Mesothelial cell of epicardium (in vitro differentiated cells): Measurements from ENCODE around the gene NSG1. TPM values are rescaled to one million over a fixed set of nuclear protein-coding genes. Genes with fewer than 3 reads are reported as not detected.

ENCODE experiments used
- DNase-seq, 2 experiments: peaks; one replicate each; pipeline ENCODE4 v3.0.0; 2021; ENCODE audit warnings: low spot score in 2 of 2; ENCODE audit not compliant: unreplicated experiment in 2 of 2
- H3K27ac Mint-ChIP-seq: 2 replicates; pipeline ENCODE4 v1.8.0; 2021; ENCODE audit warnings: mixed read lengths
- H3K27me3 Mint-ChIP-seq: 2 replicates; pipeline ENCODE4 v1.8.0; 2021; ENCODE audit warnings: low read depth, mixed read lengths
- H3K36me3 Mint-ChIP-seq: 2 replicates; pipeline ENCODE4 v1.8.0; 2021; ENCODE audit warnings: mixed read lengths
- H3K4me1 Mint-ChIP-seq: 2 replicates; pipeline ENCODE4 v1.8.0; 2021; ENCODE audit warnings: mixed read lengths
- H3K4me3 Mint-ChIP-seq: 2 replicates; pipeline ENCODE4 v1.8.0; 2021; ENCODE audit warnings: mild to moderate bottlenecking, moderate library complexity, mixed read lengths
- H3K9me3 Mint-ChIP-seq: 2 replicates; pipeline ENCODE4 v1.8.0; 2021; ENCODE audit warnings: mixed read lengths
- total RNA-seq: library from RNA; stranded (reverse); gene quantifications from 3 replicates; pipeline ENCODE4 v1.2.1, GENCODE V29; 2021
- TF ChIP-seq, protein P1 (sequence below): fragments of 200-600 bp; sonication (generic); IDR thresholded peaks from one replicate; pipeline ENCODE4 v1.5.0; 2021; ENCODE audit warnings: antibody characterized with exemption; ENCODE audit not compliant: unreplicated experiment

Gene NSG1
- total RNA-seq, 1 donor from 2014 or later = 45.8 TPM

DNA sequence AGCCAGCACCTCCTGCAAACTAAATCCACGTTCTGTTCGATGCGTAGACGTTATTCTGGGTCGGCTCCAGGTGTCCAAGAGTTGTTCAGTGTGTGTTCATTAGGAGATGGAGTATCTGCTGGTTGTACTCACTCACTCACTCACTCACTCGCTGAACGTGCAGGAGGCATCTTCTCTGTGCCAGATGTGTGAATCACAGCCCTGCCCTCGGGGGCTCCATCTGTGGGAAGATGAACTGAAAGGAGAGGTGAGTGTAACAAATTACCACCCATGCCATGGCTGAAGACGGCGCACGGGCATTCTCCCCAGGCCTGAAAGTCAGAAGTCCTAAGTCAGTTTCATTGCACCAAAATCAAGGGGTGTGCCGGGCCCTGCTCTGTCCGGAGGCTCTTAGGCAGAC is 16.1 kb downstream of the NSG1 start:
- TF ChIP-seq, protein P1, sequence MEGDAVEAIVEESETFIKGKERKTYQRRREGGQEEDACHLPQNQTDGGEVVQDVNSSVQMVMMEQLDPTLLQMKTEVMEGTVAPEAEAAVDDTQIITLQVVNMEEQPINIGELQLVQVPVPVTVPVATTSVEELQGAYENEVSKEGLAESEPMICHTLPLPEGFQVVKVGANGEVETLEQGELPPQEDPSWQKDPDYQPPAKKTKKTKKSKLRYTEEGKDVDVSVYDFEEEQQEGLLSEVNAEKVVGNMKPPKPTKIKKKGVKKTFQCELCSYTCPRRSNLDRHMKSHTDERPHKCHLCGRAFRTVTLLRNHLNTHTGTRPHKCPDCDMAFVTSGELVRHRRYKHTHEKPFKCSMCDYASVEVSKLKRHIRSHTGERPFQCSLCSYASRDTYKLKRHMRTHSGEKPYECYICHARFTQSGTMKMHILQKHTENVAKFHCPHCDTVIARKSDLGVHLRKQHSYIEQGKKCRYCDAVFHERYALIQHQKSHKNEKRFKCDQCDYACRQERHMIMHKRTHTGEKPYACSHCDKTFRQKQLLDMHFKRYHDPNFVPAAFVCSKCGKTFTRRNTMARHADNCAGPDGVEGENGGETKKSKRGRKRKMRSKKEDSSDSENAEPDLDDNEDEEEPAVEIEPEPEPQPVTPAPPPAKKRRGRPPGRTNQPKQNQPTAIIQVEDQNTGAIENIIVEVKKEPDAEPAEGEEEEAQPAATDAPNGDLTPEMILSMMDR = no peak
- no peak overlapping the region for H3K27ac Mint-ChIP-seq
- no peak overlapping the region for H3K4me3 Mint-ChIP-seq
- no peak for DNase-seq
- H3K36me3 Mint-ChIP-seq = peaks cover 27% of the 10 kb centered on the region
- peaks cover 11% of the 10 kb centered on the region for H3K9me3 Mint-ChIP-seq
- no peaks in the 10 kb centered on the region for H3K27me3 Mint-ChIP-seq
- H3K4me1 Mint-ChIP-seq = no peaks in the 10 kb centered on the region

DNA sequence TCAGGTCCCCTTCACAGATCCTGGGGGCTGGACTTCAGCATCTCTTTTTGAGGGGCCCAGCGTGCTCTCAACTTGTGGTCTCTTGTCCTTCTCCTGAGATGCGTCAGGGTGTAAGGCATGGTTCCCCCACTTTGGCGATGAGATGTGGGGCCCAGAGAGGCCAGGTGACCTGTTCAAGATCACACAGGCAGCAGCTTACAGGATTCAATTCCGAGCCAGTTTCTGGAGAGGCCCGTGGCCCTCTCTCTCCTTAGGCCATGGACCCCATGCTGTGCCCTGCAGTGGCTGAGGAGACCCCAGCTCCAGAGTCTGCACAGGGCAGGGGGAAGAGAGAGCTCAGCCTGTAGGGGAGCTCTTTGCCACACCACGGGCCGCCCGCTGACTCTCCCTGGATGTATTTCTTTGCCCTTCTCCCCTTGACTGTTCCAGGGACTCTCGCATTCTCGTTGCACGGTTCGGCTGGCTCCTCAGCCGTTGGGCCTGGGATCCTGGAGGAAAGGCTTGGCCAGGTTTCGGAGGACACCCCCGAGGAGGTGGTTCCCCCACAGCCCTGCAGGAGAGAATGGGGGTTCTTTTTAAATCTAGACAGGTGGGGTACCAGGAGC is 18.6 kb downstream of the NSG1 start:
- TF ChIP-seq, protein P1 = no peak
- H3K9me3 Mint-ChIP-seq = peaks cover 1% of the 10 kb centered on the region
- no peaks in the 10 kb centered on the region for H3K27me3 Mint-ChIP-seq
- H3K4me3 Mint-ChIP-seq = no peak overlapping the region
- H3K27ac Mint-ChIP-seq = no peak overlapping the region
- no peaks in the 10 kb centered on the region for H3K4me1 Mint-ChIP-seq
- DNase-seq = no peak
- peaks cover 13% of the 10 kb centered on the region for H3K36me3 Mint-ChIP-seq

DNA sequence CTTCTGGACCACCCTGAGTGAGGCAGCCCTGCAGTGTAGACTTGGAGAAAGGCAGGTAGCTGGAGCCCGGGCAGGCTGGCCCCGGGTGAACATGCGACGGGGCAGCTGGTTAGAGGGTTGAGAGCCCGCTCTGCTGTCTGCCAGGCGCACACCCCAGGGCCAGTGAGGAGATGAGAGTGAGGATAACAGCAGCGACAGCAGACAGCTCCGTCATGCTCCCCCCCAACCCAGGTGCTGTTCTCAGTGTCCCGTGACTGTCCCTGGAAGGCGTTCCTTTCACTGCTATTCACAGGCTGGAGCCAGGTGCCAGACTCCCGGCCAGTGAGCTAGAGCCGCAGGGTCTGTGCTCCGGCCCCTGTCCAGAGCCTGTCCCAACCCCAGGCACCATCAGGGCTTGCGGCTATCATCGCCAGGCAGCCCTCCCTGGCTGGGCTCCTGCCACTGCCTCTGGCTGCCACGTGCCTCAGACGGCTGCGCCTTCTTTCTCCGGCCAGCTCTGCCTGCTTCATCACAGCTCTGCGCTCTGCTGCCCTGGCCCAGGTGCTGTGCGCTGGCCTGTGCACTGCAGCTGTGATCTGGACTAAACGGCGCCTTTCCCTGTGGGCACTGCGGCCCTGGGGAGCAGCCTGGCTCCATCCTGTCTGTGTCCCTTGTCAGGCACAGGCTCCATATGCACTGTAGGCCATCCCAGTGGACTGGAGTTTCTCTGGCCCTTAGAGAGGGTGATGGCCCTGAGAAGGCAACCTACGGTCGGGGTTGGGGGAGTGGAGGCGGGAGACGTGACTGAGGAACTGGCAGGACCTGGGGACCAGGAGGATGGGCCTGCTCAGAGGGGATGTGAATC is 19.8 kb downstream of the NSG1 start:
- H3K4me1 Mint-ChIP-seq = no peaks in the 10 kb centered on the region
- TF ChIP-seq, protein P1 = no peak
- no peak overlapping the region for H3K4me3 Mint-ChIP-seq
- H3K9me3 Mint-ChIP-seq = no peaks in the 10 kb centered on the region
- no peak overlapping the region for H3K27ac Mint-ChIP-seq
- no peaks in the 10 kb centered on the region for H3K27me3 Mint-ChIP-seq
- peaks cover 13% of the 10 kb centered on the region for H3K36me3 Mint-ChIP-seq
- DNase-seq = no peak

DNA sequence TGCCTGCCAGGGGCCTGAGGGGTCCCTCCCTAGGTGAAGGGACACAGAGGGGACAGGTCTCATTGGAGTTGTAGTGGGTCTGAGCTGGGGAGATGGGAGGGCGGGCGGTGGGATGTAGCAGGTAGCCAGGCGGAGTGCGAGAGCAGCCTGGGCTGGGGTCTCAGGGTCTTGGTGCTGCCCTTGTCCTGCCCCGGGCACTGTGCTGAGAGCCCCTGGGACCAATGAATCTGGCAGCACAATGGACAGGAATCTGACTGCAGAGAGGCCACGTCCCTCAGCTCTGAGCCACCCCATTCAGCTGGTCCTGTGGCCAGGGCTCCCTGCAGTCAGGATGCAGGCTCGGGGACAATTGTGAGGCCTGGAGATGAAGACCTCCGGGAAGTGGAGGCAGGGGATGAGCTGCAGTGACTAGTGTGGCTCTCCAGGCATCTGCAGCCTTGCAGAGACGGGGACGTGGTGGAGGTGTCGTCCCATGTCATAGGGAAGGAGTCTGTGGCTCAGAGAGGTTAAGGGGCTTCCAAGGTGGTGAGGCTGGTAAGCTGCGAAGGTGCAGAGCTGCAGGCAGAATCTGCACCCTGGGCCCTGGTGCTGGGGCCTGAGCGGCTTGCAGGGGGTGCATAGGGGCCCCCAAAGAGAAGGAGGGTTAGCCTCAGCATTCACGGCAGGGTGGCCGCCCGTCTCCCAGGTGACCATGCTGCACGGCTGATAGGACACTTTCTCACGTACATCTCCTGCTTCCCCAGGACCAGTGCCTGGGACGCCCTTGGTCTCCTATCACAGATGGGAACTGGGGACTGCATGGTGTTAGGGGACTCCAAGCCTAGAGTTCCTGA is 20.6 kb downstream of the NSG1 start:
- TF ChIP-seq, protein P1 = no peak
- Mint-ChIP-seq H3K27ac (no peak overlapping the region), H3K4me1 (no peaks in the 10 kb centered on the region), H3K36me3 (peaks cover 13% of the 10 kb centered on the region), H3K27me3 (no peaks in the 10 kb centered on the region), H3K9me3 (no peaks in the 10 kb centered on the region), H3K4me3 (no peak overlapping the region)
- no peak for DNase-seq

DNA sequence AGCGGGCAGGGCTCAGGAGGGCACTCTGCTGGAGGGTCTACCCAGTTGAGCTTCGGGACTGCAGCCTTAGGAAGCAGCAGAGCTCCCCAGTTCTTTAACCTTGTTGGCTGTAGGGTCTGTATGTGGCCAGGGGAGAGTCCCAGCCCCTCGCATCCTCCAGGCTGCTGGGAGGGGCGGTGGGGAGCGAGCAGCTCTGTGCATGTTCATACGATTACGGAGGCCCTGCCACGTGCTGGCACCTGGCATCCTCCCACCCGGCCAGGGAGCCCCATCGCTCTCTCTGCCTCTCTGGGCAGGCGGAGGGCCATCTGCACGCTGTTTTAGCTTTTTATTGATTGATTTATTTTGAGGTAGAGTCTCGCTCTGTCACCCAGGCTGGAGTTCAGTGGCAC is 21.2 kb downstream of the NSG1 start:
- Mint-ChIP-seq H3K4me3 (no peak overlapping the region), H3K27ac (no peak overlapping the region), H3K27me3 (no peaks in the 10 kb centered on the region), H3K9me3 (no peaks in the 10 kb centered on the region), H3K4me1 (no peaks in the 10 kb centered on the region), H3K36me3 (peaks cover 13% of the 10 kb centered on the region)
- DNase-seq = no peak
- TF ChIP-seq, protein P1 = no peak
